Activated T-cell treated with anti-CD3 and anti-CD28 coated beads, Interleukin-2, amount 50 U/mL, for 24 hours (primary cell): ENCODE measurements around the gene KCNQ5.
"Not testable (repeated sequence)": the region's sequence is repeated elsewhere in the genome, so short reads cannot be mapped to it uniquely, and the experiment has no call there.

Source experiments
- DNase-seq: peaks from one replicate; pipeline ENCODE4 v3.0.0-alpha.2; 2020
- H3K27ac Mint-ChIP-seq: 2 replicates; pipeline ENCODE4 v1.8.0; 2020; ENCODE audit warnings: mild to moderate bottlenecking, mixed read lengths
- H3K27me3 Mint-ChIP-seq: 2 replicates; pipeline ENCODE4 v1.8.0; 2020; ENCODE audit warnings: mixed read lengths
- H3K36me3 Mint-ChIP-seq: 2 replicates; pipeline ENCODE4 v1.8.0; 2020; ENCODE audit warnings: low read depth, mixed read lengths
- H3K4me1 Mint-ChIP-seq: 2 replicates; pipeline ENCODE4 v1.8.0; 2020; ENCODE audit warnings: low read depth, mixed read lengths
- H3K4me3 Mint-ChIP-seq: 2 replicates; pipeline ENCODE4 v1.8.0; 2020; ENCODE audit warnings: mild to moderate bottlenecking, moderate library complexity, mixed read lengths
- H3K9me3 Mint-ChIP-seq: 2 replicates; pipeline ENCODE4 v1.8.0; 2020; ENCODE audit warnings: mixed read lengths

Gene KCNQ5

DNA sequence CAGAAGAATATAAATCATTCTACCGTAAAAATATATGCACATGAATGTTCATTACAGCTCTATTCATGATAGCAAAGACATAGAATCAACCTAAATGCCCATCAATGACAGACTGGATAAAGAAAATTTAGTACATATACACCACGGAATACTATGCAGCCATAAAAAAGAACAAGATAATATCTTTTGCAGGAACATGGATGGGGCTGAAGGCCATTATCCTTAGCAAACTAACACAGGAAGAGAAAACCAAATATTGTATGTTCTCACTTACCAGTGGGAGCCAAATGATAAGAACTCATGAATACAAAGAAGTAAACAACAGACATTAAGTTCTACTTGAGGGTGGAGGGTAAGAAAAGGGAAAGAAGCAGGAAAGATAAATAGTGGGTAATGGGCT is 595.0 kb downstream of the KCNQ5 start:
- H3K36me3 Mint-ChIP-seq, result no peaks in the 10 kb centered on the region
- peaks cover 1% of the 10 kb centered on the region for H3K9me3 Mint-ChIP-seq
- peaks cover 4% of the 10 kb centered on the region for H3K27me3 Mint-ChIP-seq
- H3K27ac Mint-ChIP-seq, result no peak overlapping the region
- H3K4me1 Mint-ChIP-seq, result no peaks in the 10 kb centered on the region
- H3K4me3 Mint-ChIP-seq, result no peak overlapping the region
- no peak for DNase-seq

DNA sequence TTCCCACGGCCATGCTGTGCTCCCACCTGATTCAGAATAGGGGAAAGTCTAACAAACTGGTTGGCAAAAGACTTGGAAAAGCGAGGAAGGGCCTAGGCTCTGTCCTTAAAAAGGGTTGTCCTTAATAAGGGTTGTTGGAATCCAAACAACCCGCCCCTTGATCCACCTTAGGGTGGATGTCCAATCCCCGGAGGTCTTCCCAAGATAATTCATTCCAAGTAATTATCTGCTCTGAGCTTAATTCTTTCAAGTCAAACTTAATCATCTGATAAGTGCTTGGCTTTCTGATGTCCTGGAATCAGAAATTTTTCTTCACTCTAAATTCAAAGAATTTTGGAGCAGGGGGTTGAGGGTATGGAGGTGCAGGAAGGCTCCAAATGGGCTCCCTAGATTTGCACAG is 603.5 kb downstream of the KCNQ5 start, which contains the start of gene KHDC1L:
KHDC1L (minus strand) TSS at position 101 of the 400 bp plus-strand sequence; CDS start at position 13, 88 bp downstream.
- H3K27ac Mint-ChIP-seq, result no peak within 1 kb of the TSS
- no peaks in the 10 kb centered on the region for H3K27me3 Mint-ChIP-seq
- DNase-seq, result no peak
- H3K36me3 Mint-ChIP-seq, result no peaks in the 10 kb centered on the region
- H3K4me1 Mint-ChIP-seq, result peaks cover 3% of the 10 kb centered on the region
- H3K9me3 Mint-ChIP-seq, result no peaks in the 10 kb centered on the region
- H3K4me3 Mint-ChIP-seq, result no peak within 1 kb of the TSS

DNA sequence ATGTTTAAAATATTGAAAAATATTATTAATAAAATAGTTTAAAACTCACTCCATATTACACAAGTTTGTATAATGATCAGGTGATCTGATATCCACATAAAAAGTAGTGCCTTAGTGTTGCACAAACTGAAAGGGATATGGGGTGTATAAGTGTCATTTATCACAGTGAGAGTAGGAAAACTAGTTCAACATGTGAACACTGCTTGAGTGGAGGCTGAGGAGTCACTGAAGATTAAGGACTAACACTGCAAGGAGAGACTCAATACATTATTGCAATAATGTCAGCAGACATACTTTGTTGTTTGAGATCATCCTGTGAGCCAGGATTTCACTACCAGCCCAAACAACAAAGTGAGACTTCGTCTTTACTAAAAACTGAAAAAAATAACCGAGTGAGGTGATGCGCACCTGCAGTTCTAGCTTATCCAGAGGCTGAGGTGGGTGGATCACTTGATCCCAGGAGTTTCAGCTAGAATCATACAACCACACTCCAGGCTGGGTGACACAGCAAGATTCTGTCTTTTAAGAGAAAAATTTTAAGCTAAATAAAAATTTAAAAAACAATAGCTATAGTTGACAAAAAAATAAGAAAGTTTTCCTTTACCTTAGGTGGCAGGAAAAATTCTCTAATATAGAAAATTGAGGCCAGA is 605.9 kb downstream of the KCNQ5 start:
- no peak for DNase-seq
- H3K4me1 Mint-ChIP-seq, result peaks cover 3% of the 10 kb centered on the region
- no peaks in the 10 kb centered on the region for H3K27me3 Mint-ChIP-seq
- H3K27ac Mint-ChIP-seq, result no peak overlapping the region
- no peak overlapping the region for H3K4me3 Mint-ChIP-seq
- H3K36me3 Mint-ChIP-seq, result no peaks in the 10 kb centered on the region
- no peaks in the 10 kb centered on the region for H3K9me3 Mint-ChIP-seq

DNA sequence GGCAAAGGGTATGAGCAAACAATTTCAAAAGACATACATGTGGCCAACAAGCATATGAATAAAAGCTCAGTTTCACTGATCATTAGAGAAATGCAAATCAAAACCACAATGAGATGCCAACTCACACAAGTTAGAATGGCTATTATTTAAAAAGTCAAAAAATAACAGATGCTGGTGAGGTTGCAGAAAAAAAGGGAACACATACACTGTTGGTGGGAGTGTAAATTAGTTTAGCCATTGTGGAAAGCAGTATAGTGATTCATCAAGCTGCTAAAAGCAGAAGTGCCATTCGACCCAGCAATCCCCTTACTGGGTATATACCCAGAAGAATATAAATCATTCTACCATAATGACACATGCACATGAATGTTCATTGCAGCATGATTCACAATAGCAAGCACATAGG is 610.1 kb downstream of the KCNQ5 start:
- Mint-ChIP-seq H3K27ac (no peak overlapping the region), H3K4me3 (no peak overlapping the region), H3K4me1 (no peaks in the 10 kb centered on the region), H3K27me3 (no peaks in the 10 kb centered on the region), H3K36me3 (no peaks in the 10 kb centered on the region), H3K9me3 (no peaks in the 10 kb centered on the region)
- DNase-seq, result no peak

DNA sequence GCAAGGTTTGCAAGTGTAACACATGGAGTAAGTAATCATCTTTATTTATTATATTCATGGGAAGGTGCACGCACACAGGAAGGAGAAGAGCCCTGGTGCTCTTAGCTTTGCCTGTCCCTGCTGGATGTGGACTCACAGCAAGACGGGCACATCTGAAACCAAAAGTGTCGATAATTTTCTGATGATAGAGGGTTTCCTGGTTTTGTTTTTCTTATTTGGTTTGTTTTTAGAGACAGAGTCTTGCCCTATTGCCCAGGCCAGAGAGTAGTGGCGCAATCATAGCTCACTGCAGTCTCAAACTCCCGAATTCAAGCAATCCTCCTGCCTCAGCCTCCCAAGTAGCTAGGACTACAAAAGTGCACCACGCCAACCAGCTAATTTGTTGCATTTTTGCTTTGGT is 611.2 kb downstream of the KCNQ5 start:
- Mint-ChIP-seq H3K27ac (no peak overlapping the region), H3K9me3 (no peaks in the 10 kb centered on the region), H3K27me3 (no peaks in the 10 kb centered on the region), H3K4me3 (no peak overlapping the region), H3K36me3 (no peaks in the 10 kb centered on the region), H3K4me1 (no peaks in the 10 kb centered on the region)
- no peak for DNase-seq

DNA sequence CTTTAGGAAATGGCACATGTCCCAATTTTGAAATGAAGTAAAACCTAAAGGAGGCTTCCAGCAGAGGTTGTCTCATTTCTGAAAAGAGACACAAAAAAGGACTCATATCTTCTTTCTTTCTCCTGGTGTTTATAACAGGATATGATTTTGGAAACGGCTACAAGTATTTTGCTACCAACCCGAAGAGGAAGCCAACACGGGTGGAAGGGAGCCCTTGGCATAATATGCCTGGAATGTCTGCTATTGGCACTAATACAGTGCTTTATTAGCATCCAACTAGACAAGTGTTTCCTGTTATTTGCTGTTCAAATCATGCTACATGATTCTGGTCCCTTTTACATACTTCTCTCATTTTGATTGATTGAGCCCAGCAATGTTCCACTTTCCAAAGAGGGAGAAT is 612.1 kb downstream of the KCNQ5 start:
- H3K36me3 Mint-ChIP-seq, H3K27ac Mint-ChIP-seq, H3K4me1 Mint-ChIP-seq, H3K27me3 Mint-ChIP-seq, DNase-seq, H3K9me3 Mint-ChIP-seq, H3K4me3 Mint-ChIP-seq: not testable (repeated sequence)

DNA sequence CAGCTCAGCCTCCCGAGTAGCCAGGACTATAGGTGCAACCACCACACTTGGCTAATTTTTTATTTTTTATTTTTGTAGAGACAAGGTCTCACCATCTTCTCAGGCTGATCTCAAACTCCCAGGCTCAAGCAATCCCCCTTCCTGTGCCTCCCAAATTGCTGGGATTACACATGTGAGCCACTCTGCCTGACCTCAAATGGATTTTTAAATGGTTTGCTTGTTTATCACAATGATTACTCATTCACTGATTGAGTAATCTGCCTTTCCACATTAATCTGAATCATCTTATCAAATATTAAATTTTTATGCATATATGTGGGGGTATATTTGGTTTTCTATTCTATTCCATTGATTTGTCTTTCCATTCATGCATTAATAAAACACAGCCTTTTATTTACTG is 612.9 kb downstream of the KCNQ5 start:
- H3K36me3 Mint-ChIP-seq, result no peaks in the 10 kb centered on the region
- H3K27me3 Mint-ChIP-seq, result no peaks in the 10 kb centered on the region
- no peaks in the 10 kb centered on the region for H3K9me3 Mint-ChIP-seq
- H3K4me3 Mint-ChIP-seq, result no peak overlapping the region
- no peak for DNase-seq
- H3K4me1 Mint-ChIP-seq, result no peaks in the 10 kb centered on the region
- no peak overlapping the region for H3K27ac Mint-ChIP-seq

DNA sequence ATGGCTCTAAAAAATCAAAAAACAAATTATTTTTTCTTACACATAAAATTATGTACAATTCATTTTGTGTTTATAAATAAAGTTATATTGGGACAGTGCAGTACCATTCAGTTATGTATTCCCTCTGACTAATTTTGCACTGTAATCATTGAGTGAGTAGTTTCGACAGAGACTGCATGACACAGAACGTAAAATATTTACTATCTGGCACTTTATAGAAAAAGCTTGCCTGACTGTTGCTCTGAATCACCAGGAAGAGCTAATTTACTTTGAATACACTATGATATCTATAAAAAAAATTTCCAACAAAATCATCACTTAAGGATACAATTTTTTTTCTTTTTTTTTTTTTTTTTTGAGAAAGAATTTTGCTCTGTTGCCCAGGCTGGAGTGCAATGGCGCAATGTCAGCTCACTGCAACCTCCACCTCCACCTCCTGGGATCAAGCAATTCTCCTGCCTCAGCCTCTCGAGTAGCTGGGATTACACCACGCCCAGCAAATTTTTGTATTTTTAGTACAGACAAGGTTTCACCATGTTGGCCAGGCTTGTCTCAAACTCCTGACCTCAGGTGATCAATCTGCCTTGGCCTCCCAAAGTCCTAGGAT is 614.4 kb downstream of the KCNQ5 start:
- Mint-ChIP-seq H3K9me3 (no peaks in the 10 kb centered on the region), H3K4me1 (no peaks in the 10 kb centered on the region), H3K27ac (no peak overlapping the region), H3K4me3 (no peak overlapping the region), H3K36me3 (no peaks in the 10 kb centered on the region), H3K27me3 (no peaks in the 10 kb centered on the region)
- no peak for DNase-seq

DNA sequence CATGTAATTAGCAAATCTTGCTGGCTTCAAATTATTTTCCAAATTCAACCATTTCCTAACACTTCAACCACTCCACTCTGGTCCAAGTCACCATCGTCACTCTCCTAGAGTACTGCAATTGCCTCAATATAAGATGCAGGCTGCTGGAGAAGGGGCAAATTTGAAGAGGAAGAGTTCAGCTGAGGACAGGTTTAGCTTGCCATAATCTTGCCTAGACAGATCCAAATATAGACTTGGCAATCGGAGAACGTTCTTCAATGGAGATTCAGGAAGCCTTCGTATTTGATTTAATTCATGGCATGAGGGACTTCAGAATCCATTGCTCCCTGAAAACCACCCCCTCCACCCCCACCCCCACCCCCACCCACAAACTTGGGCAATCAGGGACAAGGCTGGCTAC is 618.9 kb downstream of the KCNQ5 start:
- no peak for DNase-seq
- no peak overlapping the region for H3K4me3 Mint-ChIP-seq
- H3K36me3 Mint-ChIP-seq, result no peaks in the 10 kb centered on the region
- H3K9me3 Mint-ChIP-seq, result no peaks in the 10 kb centered on the region
- H3K27me3 Mint-ChIP-seq, result no peaks in the 10 kb centered on the region
- H3K27ac Mint-ChIP-seq, result no peak overlapping the region
- H3K4me1 Mint-ChIP-seq, result no peaks in the 10 kb centered on the region

DNA sequence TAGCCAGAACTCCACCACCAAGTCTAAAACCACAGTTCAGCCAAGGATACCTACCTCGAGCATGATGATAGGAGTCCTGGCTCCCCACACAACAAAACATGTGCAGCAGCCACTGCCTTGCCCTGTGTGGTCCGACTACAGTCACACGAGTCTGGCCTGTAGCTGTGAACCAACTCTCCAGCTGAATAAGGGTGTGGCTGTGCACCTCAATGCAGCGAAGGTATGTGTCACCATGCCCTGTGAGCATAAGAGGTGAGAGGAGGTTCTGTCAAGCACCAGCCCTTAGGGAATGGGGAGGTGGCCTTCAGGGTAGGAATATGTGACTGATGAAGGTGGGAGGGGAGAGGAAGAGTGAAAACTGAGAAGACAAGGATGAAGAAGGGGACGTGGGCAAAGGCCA is 620.1 kb downstream of the KCNQ5 start:
- no peak overlapping the region for H3K27ac Mint-ChIP-seq
- no peaks in the 10 kb centered on the region for H3K36me3 Mint-ChIP-seq
- no peaks in the 10 kb centered on the region for H3K4me1 Mint-ChIP-seq
- no peak for DNase-seq
- H3K27me3 Mint-ChIP-seq, result peaks cover 2% of the 10 kb centered on the region
- no peaks in the 10 kb centered on the region for H3K9me3 Mint-ChIP-seq
- H3K4me3 Mint-ChIP-seq, result no peak overlapping the region
